SW 1271 (cell line): ENCODE data around the gene CXCR6.

Experiments used
- DNase-seq, 2 experiments: peaks; one replicate each; lab custom pipeline; 2025; lab: John Stamatoyannopoulos, UW

The CXCR6 gene

DNA sequence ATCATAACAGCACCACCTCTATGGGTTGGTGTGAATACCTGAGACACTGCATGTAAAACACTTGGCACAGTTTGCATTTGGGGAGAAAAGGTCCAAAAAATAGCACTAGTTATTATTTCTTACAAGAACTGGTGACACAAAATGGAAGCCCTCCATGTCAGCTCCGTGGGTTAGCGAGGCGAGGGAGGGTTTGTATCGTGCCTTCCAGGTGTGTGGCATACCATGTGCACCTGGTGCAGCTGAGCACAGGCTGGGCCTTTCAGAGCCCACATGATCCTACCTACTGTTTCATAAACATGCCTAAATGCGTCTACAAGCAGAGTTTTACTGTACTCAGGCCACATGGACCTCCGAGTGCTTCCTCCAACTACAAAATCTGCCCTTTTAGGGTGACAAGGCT, 5.6 kb downstream of the CXCR6 start:
- no peak for DNase-seq

DNA sequence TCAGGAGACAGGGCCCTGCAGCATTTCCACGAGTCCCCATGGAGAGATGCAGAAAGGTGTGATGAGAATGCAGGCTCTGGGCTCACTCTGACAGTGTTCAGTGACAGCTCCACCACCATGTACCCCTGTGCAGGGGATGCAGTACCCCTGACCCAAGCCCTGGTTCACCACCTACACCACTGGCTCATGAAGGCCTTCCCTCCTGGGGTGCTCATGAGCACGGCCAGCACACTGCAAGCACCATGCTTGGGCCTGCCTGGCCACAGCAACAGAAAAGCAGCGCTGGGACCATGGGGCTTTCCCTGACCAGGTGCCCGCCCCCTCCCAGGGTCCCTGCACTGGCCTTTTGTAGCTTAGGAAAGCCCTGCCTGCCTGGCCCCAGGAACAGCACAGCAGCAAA, 6.2 kb downstream of the CXCR6 start:
- DNase-seq: no peak

DNA sequence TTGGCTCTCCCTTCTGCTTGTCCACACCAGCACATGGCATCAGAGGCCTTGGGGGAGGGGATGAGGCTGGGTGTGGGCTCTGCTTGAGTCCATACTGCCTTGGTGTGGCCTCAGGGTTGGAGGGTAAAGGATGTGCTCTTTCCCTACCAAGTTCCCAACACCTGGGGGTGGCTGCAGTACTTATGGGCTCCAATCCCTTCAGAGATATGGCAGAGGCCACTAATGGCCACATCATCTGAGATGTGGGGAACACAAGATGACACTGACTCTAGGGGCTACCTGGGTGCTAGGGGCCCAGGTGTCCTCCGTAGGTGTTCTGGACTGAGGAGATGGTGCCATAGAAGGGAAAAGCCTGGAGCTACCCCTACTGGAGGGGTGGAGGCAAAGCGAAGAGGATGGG, 6.9 kb downstream of the CXCR6 start:
- no peak for DNase-seq

DNA sequence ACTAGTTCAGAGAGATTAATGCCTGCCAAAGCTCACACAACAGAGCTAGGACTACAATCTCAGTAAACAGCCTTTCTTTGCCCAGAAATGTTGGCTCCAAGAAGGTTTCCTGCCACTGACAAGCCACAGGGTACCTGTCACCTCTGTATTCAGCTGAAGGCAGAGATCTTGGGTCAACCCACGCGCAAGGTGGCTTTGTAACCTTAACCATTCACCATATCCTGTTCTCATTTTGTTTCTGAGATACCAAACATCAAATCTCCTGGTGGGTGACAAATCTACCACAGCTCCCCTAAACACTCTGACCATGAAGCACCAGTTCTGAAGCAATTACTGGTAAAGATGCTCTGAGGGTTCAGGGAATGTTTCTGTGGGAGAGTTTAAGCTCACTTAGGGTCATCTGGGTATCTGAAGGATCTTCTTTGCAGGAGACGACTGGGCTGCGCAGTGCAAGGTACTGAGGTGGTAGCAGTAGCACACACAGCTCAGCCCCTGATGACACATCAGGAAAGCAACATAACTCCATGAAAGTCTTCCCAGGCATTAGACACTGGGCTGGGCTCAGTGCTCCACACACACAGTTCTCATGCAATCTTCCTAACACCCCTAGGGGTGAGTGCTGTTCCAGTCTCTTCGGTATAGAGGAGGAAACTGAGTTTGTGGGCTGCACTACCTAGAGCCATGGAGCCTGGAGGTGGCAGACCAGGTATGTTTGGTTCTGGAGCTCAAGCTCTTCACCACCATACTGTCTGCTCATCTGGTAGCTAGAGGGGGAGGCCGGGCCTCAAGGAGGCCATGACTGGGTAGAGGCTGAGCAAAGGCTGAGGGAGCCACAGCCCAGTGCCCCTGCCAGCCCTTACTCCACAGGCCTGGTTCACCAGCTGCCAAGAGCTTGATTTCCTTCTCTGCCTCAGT, 7.7 kb downstream of the CXCR6 start:
- no peak for DNase-seq

DNA sequence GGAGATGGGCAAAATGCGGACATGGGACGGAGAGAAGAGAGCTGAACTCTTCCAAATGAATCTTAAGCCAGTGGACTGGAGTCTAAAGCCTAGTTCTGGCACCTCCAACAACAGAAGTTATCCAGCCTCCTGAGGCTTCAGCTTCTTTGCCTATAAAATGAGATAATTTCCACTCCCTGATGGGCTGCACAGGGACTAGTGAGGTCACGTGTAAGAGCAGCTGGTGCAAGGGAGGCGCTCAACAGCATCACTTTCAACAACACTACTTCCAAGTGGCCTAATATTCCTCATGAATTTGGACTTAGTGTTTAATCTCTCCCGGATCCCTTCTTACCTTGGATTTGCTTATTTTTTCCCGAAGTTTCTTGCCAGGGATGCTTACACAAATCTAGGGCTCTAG, 8.7 kb downstream of the CXCR6 start:
- no peak for DNase-seq

DNA sequence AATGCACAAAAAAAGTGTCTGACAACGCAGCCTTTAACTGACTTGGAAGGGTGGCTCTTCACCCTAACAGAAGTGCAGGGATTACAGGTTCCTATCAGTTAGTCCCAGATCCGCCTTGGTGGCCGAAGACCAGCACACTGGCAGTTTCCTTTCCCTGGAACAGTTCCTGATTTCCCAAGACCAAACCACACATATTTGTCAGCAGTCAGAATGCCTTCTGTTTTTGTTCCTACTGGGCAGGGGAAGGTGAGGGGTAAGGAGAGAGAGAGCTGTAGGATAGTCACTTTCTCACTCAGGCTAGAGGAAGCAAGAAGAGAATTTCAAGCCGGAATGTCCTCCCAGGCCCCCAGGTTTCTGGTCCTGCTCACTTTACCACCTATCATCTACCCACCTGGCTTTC, 9.2 kb downstream of the CXCR6 start:
- DNase-seq: no peak

DNA sequence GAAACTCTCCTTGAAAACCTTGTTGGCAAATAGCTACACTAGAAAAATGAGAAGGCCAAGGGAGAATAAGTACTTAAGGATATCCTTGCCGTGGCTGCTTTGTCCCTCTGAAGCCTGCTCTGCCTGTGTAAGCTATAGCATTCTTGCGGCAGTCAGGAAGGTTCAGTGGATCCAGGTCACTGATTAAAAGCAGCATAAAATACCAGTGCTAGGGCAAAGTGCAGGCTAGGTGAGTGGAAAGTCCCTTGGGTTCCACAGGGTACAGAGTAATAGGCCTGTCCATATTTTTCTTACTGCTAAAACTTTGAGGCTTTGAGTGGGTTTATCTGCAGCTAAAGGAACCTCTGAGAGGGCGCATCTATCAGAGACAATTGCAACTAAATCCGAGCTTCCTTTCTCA, 10.3 kb downstream of the CXCR6 start:
- DNase-seq: no peak

DNA sequence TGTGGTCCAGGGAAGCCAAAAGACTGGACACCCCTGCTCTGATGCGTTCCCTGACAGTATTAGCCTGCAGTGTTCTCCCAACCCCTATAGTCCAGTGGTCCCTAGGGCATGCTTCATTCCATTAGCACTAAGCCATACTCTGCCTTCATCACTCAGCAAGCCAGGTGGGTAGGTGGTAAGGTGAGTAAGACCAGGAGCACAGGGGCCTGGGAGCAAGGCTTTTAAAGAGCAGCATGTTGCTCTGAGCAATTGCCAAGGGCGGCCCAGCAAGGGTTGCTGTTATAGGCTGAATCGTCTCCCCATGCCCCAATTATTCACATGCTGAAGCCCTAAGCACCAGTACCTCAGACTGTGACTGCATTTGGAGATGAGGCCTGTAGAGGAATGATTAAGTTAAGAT, 11.0 kb downstream of the CXCR6 start:
- DNase-seq: no peak

DNA sequence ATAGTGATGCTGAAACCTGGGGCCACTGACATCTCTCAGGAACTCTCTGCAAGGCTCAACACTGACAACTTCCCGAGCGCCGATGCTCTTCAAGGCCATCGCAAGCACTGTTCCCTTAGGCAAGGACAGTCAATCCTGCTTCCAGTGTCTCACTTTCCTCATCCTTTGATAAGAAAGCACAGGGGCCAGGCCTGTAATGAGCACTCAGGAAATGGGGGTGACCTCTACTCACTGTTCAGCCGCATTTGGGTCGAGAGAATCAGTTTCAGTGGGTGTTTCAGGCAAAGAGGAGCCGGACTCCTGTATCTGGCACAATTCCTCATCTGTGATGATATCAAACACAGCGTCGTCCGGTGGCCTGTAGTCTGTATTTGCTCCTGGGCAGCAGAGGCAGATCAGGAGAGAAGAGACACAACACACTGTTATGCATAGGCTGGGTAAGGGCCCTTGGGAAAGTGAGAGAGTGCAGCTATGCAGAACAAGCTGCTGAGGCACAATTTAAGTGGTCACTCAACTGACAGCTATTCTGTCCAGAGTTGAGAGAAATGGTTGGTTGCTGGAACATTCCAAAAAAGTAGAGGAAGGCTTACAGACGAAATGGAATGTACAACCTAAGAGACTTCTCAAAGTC, 11.9 kb downstream of the CXCR6 start:
- no peak for DNase-seq

DNA sequence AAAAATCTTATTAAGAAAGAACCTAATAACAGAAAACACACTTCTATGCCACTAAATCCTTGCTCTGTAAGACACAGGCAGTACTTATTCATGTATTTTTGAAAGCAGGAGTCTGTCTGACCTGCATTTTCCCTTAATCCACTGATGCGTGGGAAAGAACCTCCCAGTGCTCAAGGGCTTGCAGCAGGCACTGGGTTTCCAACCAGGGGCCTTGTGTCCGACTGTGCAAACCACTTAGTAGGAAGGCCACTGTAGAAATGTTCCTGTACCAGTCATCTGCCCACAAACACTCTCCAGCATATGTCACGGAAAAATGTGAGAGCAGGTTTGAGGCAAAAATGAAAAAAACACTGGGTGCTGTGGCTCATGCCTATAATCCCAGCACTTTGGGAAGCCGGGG, 12.4 kb downstream of the CXCR6 start:
- no peak for DNase-seq

DNA sequence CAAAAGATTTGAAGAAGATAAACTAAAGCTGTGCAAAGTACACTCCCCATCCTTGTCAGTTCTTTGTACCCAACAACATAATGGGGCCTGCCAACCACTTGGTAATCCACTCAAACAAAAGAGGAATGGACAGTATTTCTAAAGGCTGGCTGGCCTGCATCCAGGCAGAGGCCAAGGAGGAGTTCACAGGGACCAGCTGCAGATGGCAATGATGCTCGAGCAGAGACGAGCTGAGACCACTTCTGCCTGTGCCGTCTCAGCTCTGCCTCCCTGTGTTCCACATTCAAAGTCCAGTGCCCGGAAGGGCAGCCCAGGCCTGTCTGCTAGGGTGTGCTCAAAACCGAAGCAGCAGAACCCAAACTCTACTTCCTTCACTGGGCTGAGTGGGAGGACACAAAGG, 14.3 kb downstream of the CXCR6 start:
- no peak for DNase-seq

DNA sequence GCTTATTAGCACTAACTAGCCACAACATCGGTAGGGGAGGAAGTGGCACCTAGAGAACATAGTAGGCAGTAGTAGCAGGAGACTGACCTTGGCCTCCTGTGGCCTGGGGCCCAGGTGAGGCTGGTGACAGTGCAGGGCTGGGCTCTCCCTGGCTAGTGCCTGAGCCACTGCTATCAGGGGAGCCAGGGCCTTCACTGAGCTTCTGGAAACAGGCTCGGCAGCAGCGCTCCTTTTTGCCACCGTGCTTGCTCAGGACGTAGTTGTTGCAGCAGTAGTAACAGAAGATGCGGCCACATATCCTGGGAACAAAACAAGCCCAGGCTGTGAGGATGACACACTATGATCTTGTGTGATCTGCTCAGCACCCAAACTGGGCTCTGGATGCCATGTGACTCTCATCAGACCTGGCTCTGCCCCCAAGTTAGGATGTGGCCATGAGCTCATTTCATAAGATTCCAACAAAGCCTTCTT, 15.1 kb downstream of the CXCR6 start:
- DNase-seq: no peak

DNA sequence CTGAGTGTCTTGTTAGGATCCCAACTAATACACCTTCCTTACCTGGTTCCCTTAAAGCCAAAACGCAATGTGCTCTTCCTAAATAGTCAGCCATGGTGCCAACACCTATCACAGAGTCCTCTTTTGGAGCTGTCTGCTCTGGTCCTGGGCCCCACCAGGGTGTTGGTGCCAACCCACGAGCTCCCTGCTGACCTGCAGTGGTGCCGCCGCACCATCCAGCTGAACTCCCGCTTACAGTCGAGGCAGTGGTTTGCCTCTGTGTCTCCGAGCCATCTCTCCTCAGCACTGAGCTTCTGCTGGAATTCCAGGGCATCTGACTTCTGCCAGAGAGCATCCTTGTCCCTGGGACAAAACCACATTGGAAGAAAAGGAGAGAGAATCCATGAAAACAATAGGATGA, 15.9 kb downstream of the CXCR6 start:
- no peak for DNase-seq

DNA sequence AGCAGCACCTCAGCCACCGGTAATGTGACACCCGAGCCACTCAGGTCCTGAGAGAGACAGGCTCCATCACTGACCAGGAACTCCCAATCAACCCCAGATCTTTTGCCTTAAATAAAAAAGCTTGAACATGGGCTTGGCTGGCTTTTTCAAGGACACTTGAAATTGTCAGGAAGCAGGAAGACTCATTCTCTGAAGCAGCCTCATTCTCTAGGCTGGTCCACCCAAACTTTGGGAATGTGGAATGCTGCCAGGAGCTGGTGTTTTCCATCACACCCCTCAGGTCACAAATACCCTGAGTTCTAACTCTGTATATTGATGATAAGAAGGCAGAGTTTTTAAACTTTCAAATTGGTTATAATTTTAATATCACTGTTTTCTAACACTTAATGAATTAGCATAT, 17.0 kb downstream of the CXCR6 start:
- DNase-seq: no peak

DNA sequence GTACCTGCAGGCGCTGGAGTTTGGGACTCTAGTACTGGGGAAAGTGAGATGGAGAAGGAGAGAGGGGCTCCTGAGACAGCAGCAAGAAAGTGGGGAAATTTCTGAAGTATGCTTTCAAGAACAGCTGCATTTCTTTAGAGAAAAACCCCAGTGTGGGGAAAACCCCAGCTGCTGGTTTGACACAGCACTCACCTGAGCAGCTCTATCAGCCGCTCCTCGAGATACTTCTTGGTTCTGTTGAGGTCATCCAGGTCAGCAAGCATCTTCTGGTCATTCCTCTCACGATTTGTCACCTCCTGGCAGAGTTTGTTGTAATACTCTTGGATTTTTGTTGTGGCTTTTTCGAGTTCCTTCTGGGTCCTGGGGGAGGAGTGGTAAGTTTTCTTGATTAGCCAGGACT, 18.8 kb downstream of the CXCR6 start:
- no peak for DNase-seq

DNA sequence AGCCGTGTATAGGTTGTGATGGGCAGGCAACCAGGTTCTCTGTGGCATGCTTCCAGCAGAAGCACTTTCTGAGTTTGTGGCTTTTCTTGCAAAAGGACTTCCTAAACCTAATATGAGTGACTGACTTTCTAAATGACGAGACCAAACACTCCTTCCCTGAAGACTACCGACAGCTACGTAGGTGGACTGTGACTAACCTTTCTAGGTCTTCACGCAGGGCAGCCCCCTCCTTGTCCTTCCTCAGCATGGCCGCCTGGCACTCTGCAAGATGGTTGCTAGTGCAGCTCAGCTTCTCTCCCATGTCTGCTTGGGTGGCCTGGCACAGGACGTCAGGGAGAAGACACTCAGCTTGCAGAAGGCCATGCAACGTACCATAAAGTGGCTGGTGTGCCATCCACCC, 20.9 kb downstream of the CXCR6 start:
- no peak for DNase-seq

DNA sequence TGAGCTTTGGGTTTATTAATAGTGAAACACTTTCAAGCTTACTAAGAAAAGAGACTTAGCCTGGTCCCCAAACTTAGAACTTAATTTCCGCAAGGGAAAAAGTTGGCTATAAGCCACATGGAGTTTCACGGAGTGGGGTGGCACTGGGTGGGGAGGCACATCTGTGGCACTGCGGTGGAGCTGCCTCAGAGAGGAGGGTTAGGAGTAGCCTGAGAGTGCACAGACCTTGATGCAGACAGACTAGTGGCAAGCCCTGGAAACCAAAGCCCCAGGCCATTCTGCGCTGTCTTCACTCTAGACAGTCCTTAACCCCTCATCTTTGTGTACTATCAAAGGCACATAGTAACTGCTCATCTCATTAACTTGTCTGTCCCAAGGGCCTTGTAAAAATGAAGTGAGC, 22.0 kb downstream of the CXCR6 start:
- DNase-seq: no peak

DNA sequence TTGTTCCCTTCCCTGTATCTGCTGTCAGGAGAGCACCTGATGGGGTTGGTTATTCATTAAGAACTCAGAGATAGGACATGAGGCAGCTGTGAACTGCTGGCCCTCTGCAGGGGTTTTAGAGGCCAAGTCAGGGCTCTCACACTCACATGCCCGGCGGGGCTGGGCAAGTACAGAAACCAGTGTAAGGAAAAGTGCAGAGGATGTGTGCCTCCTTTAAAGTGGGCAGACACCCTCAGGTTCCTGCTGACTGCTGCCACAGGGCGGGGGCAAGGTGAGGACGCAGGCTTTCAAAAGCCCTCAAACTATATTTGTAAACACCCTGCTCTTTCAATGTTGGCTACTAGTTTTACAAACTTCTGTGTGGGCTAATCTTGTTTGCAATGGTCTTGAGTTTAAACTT, 22.4 kb downstream of the CXCR6 start:
- no peak for DNase-seq

DNA sequence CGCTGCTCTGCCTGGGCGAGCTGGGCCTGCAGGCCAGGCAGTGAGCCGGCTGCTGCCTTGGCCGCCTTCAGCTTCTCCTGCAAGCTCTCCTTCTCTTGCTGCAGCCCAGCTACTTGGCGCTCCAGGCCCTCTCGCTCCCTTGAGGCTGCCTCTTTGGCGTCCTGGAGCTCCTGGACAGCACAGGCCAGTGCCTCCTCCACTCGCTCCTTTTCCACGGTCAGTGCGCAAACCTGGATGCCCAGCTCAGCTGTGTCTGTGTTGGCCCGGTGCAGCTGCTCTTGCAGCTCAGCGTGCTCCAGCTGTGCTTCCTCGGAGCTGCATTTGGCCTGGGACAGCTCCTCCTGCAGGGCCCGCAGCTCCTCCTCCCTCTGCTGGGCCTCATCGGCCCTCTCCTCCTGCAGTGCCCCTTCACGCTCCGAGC, 23.1 kb downstream of the CXCR6 start:
- no peak for DNase-seq

DNA sequence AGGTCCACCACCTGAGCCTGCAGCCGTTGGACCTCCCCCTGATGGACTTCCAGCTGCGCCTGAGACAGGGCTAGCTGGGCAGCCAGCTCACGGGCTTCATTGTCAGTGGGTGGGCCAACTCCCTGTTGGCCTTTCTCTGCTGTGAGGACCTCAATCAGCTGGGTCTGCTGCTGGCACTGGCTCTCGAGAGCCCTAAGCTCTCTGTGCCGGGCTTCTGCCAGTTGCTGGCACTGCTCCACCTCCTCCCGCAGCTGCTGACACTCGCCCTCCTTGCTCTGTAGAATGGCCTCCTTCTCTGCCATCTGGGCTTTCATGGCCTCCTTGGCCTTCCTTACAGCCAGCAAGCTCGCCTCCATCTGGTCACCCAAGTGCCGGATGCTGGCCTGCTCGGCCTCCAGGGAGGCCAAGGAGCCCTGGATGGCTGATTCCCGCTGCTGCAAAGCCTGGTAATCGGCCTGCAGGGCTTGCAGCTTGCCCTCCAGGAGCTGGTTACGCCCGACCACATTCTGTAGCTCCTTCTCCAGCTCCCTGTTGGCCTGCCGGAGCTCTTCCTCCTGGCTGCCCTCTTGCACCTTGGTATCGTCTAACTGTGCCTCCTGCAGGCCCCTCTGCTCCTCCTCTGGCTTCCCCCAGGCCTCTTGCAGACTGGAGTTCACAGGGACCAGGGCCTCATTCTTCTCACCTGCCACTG, 23.8 kb downstream of the CXCR6 start:
- DNase-seq: no peak

DNA sequence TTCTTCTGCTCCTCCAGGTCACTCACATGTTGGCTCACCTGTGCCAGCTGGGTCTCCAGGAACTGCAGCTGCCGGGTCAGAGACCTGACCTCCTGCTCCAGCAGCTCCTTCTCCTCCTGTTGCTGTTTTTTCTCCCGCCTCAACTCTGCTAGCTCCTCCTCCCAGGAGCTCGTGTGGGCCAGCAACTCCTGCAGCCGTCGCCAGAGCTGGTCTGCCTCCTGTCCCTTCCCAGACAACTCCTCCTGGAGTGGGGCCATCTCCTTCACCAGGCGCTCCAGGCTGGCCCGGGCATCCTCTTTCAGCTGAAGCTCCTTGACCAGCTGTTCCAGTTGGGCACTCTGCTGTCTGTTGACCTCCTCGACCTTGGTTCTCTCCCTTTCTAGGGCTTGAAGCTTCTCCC, 24.5 kb downstream of the CXCR6 start:
- DNase-seq: no peak

DNA sequence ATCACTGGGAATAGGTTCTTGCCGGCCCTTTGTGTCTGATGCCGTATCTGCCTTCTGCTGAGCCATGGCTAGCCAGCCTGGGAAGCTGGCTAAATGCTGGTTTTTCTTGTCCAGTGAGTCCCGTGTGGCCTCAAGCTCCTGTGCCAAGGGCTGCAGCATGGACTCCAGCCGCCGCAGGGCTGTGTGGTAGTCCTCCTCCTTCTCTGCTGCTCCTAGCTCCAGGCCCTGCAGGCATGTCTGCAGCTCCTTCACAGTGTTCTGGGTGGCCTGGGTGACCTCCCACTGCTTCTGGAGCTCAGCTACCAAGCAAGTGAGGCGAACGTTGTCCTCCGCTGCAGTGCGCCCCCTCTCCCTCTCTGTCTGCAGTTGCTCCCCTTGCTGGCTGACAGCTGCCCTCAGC, 24.9 kb downstream of the CXCR6 start:
- DNase-seq: no peak

DNA sequence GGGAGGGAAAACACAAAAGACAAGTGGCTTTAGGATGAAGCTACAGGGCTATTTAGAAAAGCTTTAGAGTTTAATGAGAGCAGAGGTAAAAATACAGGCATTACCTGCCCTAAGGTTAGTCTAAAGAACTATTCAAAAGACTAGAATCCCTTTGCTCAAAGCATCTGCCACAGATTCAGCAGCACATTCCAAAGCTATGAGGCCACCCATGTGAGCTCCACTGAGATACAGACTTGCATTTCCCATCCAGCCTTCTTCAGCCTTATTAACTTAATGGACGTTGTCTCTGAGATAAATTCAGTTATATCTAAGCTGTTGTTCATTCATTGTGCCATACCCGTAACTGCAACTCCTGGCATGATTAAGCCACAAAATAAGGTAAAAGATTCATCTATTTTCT, 25.4 kb downstream of the CXCR6 start:
- DNase-seq: no peak
